GM12872 (cell line): ENCODE measurements around the gene FOXK2.

Experiments
- CTCF ChIP-seq: IDR thresholded peaks from 3 replicates; pipeline ENCODE4 v1.5.1; 2011; ENCODE audit warnings: low read depth, mild to moderate bottlenecking, low read length, moderate library complexity; ENCODE audit not compliant: insufficient read depth

Gene FOXK2

GRCh38 chr17:82483204-82483660 lies 36.3 kb upstream of the FOXK2 start:
- TF ChIP-seq CTCF, result no peak

DNA sequence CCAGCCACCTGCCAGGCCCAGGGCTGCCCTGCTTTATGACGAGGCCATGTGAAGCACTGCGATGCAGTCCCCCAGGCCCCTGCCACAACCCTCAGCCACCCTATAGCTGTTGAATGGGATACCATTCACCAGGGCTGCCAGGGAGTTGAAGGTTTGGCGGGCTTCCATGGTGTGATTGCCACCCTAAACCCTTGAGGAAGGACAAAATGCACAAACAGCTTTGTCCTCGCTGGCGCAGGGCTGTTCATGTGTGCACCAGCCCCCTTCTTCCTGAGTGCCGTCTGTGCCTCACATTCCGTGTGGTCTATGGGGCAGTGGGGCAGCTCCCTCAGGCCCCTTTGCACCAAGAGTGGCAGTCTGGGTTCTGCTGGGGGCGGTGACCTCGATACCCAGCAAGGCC lies 35.7 kb upstream of the FOXK2 start:
- no peak for TF ChIP-seq CTCF

DNA sequence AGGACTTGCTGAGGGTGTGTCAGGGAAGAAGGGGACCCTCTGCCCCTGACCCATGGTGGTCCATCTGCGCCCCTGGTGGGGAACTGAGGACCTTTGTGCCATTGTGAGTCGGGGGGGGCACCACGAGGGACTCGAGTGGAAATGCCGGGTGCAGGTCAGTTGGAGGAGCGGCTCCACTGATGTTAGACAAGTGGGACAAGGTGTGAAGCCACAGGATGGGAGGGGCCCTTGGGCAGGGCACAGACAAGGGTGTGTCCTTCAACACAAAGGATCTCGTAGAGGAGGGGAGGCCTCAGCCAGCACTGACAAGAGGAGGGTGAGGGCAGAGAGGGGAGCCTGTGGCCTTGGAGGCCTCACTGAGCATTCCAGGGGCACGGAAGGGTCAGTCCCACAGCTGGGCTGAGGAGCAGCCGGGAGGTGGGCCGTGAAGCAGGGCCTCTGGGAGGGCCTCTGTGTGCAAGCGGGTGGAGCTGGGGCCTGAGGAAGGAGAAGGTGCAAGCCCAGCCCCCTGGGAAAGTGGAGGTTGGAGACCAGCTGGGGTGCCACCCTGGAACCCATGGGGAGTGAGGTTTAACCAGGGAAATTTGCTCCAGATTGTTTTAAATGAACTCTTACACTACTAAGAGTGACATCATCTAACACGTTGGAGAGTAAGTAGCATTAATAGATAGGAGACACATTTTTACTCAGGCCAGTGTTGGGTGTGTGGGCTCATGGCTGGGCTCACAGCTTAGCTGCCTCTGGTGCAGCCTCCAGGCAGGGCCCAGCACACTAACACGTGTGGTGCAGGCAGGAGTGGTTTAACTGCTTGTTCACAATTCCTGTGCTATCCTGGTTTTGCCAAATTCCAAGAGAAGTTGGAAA lies 33.1 kb upstream of the FOXK2 start:
- TF ChIP-seq CTCF, result no peak

DNA sequence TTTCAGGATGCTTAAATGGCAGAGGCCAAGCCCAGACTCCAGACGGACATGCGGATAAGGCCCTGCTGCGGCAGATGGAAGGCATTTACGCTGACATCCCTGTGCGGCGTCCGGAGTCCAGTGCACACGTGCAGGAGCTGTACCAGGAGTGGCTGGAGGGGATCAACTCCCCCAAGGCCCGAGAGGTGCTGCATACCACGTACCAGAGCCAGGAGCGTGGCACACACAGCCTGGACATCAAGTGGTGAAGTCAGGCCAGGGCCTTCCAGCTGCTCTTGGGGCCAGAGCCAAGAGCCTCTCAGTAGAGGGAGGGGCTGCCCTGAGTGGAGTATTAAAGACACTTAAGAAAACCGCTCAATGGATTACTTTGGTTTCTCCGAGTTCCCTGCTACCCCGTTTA lies 31.6 kb upstream of the FOXK2 start:
- TF ChIP-seq CTCF, result no peak

- no peak for TF ChIP-seq CTCF
Observed at GRCh38 chr17:82489117-82489516, 30.4 kb upstream of the FOXK2 start.

GRCh38 chr17:82489851-82490511 lies 29.6 kb upstream of the FOXK2 start:
- no peak for TF ChIP-seq CTCF

GRCh38 chr17:82490512-82491195 lies 28.9 kb upstream of the FOXK2 start:
- no peak for TF ChIP-seq CTCF
